ENCODE results near the gene ELP4. TPM values are rescaled to one million over a fixed set of nuclear protein-coding genes. Genes with fewer than 3 reads are reported as not detected.

ELP4 gene
- total and polyA plus RNA-seq, 9 of the 15 experiments (the other 6 are each of a cell fraction or from before 2014, with no cell fraction given): 24.1 to 60.3 (median 38.7) TPM

- Histone ChIP-seq H3K79me2 (ENCODE audit: control insufficient read depth, insufficient read depth, low read length) (no peaks in the 10 kb centered on the region), H3K4me1 (replicated peaks in 1 of 2; ENCODE audit: control insufficient read depth in 2 of 2, insufficient read depth in 2 of 2, low read length in 2 of 2) (no peaks in the 10 kb centered on the region), H3K9ac (ENCODE audit: insufficient read depth in 1 of 2, low read depth in 2 of 2, low read length in 2 of 2) (no peak overlapping the region), H3K4me3 (no peak overlapping the region), H3K9me3 (replicated peaks; ENCODE audit: control insufficient read depth, insufficient read depth, low read depth, low read length) (no peaks in the 10 kb centered on the region), H3K36me3 (ENCODE audit: control insufficient read depth, insufficient read depth, low read length) (no peaks in the 10 kb centered on the region), H3K27ac (ENCODE audit: extremely low read depth, low read depth, low read length) (no peak overlapping the region), H3K9me1 (ENCODE audit: control insufficient read depth, insufficient read depth, low read length) (no peaks in the 10 kb centered on the region), H3K4me2 (ENCODE audit: insufficient read depth, low read length) (no peak overlapping the region), H3K27me3 (ENCODE audit: control insufficient read depth in 2 of 2, insufficient read depth in 2 of 2, low read length in 2 of 2) (no peaks in the 10 kb centered on the region), H4K20me1 (replicated peaks; ENCODE audit: control insufficient read depth, insufficient read depth, low read length) (no peaks in the 10 kb centered on the region), H2AFZ (ENCODE audit: low read depth, low read length) (no peak overlapping the region)
- 31% methylated on average over 1 of the region's 1 CpG for WGBS (ENCODE audit: insufficient coverage, low coverage, missing lambda C conversion rate)
- ChIA-PET CTCF (ENCODE audit: low intra/inter-chr PET ratio) (no interaction called here), POLR2A (no interaction called here)
- DNase-seq (ENCODE audit: extremely low read depth in 1 of 4, low spot score in 3 of 4) (no peak), FAIRE-seq (no peak), ATAC-seq (no peak)
- TF ChIP-seq SMARCE1 (IDR thresholded peaks at IDR 0.05): no peak
- TF ChIP-seq ZNF395 (CRISPR knock-in tag; IDR thresholded peaks at IDR 0.05): no peak
- no peak for TF ChIP-seq EGR1 (conservative IDR thresholded peaks at IDR 0.05)
- TF ChIP-seq ZNF316 (IDR thresholded peaks at IDR 0.05): no peak
- no peak for TF ChIP-seq SMARCA4 (IDR thresholded peaks at IDR 0.05)
- TF ChIP-seq USF1 (CRISPR knock-in tag; IDR thresholded peaks at IDR 0.05): no peak
- TF ChIP-seq ETV6 (IDR thresholded peaks at IDR 0.05; ENCODE audit: borderline replicate concordance in 1 of 2, low read depth in 2 of 2, low read length in 1 of 2): no peak
- TF ChIP-seq ETV6 (CRISPR knock-in tag; IDR thresholded peaks at IDR 0.05; ENCODE audit: borderline replicate concordance): no peak
- TF ChIP-seq STAG1 (CRISPR knock-in tag; IDR thresholded peaks at IDR 0.05; ENCODE audit: borderline replicate concordance): no peak
- no peak for TF ChIP-seq ZNF592 (IDR thresholded peaks at IDR 0.05)
- no peak for TF ChIP-seq SIN3A (IDR thresholded peaks at IDR 0.05; ENCODE audit: borderline replicate concordance in 2 of 2, control insufficient read depth in 1 of 2, low read depth in 2 of 2, low read length in 2 of 2)
- no peak for TF ChIP-seq SIX5 (IDR thresholded peaks at IDR 0.05; ENCODE audit: borderline replicate concordance in 1 of 2, insufficient read depth in 1 of 2, low read depth in 1 of 2, low read length in 2 of 2)
- in situ Hi-C loops (cut with MboI) (no loop called here), intact Hi-C loops (cut with micrococcal nuclease) (no loop called here)
- no TSS peak for BruUV-seq (replicated peaks)
Observed at GRCh38 chr11:31656051-31656450, 146.5 kb downstream of the ELP4 start.

Measured in K562 (cell line).